HEK293 (cell line): ENCODE results near the gene ACOT8.

Experiments used
- REPIN1 ChIP-seq: fragments of 450-650 bp; formaldehyde crosslinking; IDR thresholded peaks from 2 replicates; pipeline ENCODE4 v1.5.1; 2017; ENCODE audit warnings: missing biosample characterization, missing genetic modification characterization, low read depth
- ZBTB7A ChIP-seq: fragments of 450-650 bp; formaldehyde crosslinking; IDR thresholded peaks from 2 replicates; pipeline ENCODE4 v1.5.1; 2016; ENCODE audit warnings: low read depth, missing biosample characterization, missing genetic modification characterization
- ZNF398 ChIP-seq: fragments of 450-650 bp; formaldehyde crosslinking; IDR thresholded peaks from 2 replicates; pipeline ENCODE4 v1.5.1; 2017; ENCODE audit warnings: missing biosample characterization, missing genetic modification characterization
- TF ChIP-seq, protein P1 (sequence below): fragments of 450-650 bp; formaldehyde crosslinking; IDR thresholded peaks from 2 replicates; pipeline ENCODE4 v1.5.1; 2016; ENCODE audit warnings: missing biosample characterization, missing genetic modification characterization

GRCh38 chr20:45796337-45797065 lies 60.7 kb downstream of the ACOT8 start:
- TF ChIP-seq REPIN1 = no peak
- TF ChIP-seq ZBTB7A (tag by site-specific recombination) = no peak
- no peak for TF ChIP-seq ZNF398 (tag by site-specific recombination)
- TF ChIP-seq, protein P1, sequence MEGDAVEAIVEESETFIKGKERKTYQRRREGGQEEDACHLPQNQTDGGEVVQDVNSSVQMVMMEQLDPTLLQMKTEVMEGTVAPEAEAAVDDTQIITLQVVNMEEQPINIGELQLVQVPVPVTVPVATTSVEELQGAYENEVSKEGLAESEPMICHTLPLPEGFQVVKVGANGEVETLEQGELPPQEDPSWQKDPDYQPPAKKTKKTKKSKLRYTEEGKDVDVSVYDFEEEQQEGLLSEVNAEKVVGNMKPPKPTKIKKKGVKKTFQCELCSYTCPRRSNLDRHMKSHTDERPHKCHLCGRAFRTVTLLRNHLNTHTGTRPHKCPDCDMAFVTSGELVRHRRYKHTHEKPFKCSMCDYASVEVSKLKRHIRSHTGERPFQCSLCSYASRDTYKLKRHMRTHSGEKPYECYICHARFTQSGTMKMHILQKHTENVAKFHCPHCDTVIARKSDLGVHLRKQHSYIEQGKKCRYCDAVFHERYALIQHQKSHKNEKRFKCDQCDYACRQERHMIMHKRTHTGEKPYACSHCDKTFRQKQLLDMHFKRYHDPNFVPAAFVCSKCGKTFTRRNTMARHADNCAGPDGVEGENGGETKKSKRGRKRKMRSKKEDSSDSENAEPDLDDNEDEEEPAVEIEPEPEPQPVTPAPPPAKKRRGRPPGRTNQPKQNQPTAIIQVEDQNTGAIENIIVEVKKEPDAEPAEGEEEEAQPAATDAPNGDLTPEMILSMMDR (tag by site-specific recombination) = no peak
